ENCODE results near the gene FOXI1.
"Not testable (repeated sequence)": the region's sequence is repeated elsewhere in the genome, so short reads cannot be mapped to it uniquely, and the experiment has no call there.

FOXI1 gene

DNA sequence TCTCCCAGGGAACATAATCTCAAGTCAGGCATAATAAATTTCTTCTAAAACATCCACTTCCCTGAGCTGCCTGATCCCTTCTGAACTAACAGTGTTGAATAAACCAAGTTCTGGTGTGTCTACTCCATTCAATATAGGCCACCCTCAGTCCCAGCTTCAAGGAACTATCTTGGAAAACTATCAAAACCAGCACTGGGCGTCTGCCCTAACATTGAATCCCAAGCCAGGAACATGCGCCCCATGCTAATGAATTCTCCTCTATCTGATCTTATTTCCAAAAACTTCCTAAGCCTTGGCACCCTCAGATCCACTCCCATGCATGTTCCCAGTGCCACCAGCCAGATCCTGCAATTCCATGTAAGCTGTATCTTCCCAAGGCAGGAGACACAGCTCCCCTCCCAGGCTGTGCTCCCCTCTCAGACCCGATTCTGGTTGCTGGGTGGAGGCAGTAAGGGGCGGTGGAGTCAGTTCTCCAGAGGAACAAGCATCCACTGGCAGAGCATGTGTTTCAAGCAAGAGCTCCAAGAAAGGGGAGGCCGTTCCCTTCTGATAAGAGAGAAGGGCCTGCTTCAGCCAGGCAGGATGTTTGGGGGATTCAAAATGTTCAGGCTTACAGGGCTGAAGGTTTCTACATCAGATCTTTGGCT lies 13.1 kb upstream of the FOXI1 start:
- CTCF ChIA-PET = interaction anchor here (0.6 to 1.0 kb wide), 2 partner anchors 91 to 503 kb away, joined by 3 read pairs; no protein-coding TSS in a partner anchor

DNA sequence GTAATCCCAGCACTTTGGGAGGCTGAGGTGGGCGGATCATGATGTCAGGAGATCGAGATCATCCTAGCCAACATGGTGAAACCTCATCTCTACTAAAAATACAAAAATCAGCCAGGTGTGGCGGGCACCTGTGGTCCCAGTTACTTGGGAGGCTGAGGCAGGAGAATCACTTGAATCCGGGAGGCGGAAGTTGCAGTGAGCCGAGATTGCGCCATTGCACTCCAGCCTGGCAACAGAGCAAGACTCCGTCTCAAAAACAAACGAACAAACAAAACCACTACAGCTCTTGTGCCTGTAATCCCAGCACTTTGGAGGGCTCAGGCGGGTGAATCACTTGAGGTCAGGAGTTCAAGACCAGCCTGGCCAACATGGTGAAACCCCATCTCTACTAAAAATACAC lies 11.4 kb upstream of the FOXI1 start:
- H3K27ac ChIP-seq (ENCODE audit: insufficient read depth in 1 of 2, low read depth in 1 of 2, low read length in 2 of 2, poor library complexity in 1 of 2, severe bottlenecking in 2 of 2); H3K36me3 ChIP-seq (ENCODE audit: control insufficient read depth in 4 of 4, insufficient read depth in 4 of 4, low read length in 3 of 4); H3K9me3 ChIP-seq (ENCODE audit: control extremely low read depth in 1 of 5, control insufficient read depth in 4 of 5, insufficient read depth in 2 of 5, low read depth in 1 of 5, low read length in 4 of 5); DNase-seq; H3K4me3 ChIP-seq (ENCODE audit: control insufficient read depth in 1 of 7, extremely low read depth in 1 of 7, insufficient read depth in 4 of 7, low read depth in 2 of 7, low read length in 6 of 7); H3K27me3 ChIP-seq (replicated peaks in 2 of 5; ENCODE audit: control insufficient read depth in 4 of 5, insufficient read depth in 5 of 5, low read length in 4 of 5): not testable (repeated sequence)
- WGBS (ENCODE audit: insufficient coverage) = 100% methylated on average over 6 of the region's 10 CpGs
- H3K4me1 ChIP-seq (ENCODE audit: control extremely low read depth in 1 of 4, control insufficient read depth in 4 of 4, insufficient read depth in 4 of 4, low read length in 3 of 4) = peaks cover 3 to 31% (median 18%) of the 10 kb centered on the region in 4 experiments
- POLR2A ChIA-PET = interaction anchor here (0.6 kb wide), 1 partner anchor 266 kb away, joined by 3 read pairs; no protein-coding TSS in a partner anchor
- CTCF ChIA-PET = interaction anchor here (1.3 to 7.9 kb wide), 3 partner anchors 9 to 123 kb away, joined by 4 to 74 read pairs (median 5); no protein-coding TSS in a partner anchor

More for the DNA sequence above, 13.1 kb upstream of the FOXI1 start:
- no peaks in the 10 kb centered on the region for H3K36me3 ChIP-seq (ENCODE audit: control insufficient read depth in 4 of 4, insufficient read depth in 4 of 4, low read length in 3 of 4)
- H3K27ac ChIP-seq (ENCODE audit: insufficient read depth in 1 of 2, low read depth in 1 of 2, low read length in 2 of 2, poor library complexity in 1 of 2, severe bottlenecking in 2 of 2) = no peak overlapping the region
- no peaks in the 10 kb centered on the region for H3K9me3 ChIP-seq (ENCODE audit: control extremely low read depth in 1 of 5, control insufficient read depth in 4 of 5, insufficient read depth in 2 of 5, low read depth in 1 of 5, low read length in 4 of 5)
- POLR2A ChIA-PET = no interaction called here
- peak in 1 of 3 donors; percentile 46 for DNase-seq
- peak overlapping the region in 1 of 7 experiments; percentile 1 for H3K4me3 ChIP-seq (ENCODE audit: control insufficient read depth in 1 of 7, extremely low read depth in 1 of 7, insufficient read depth in 4 of 7, low read depth in 2 of 7, low read length in 6 of 7)
- 75% methylated on average over 5 of the region's 5 CpGs for WGBS (ENCODE audit: insufficient coverage)
- peaks cover 1 to 22% (median 8%) of the 10 kb centered on the region in 4 experiments for H3K4me1 ChIP-seq (ENCODE audit: control extremely low read depth in 1 of 4, control insufficient read depth in 4 of 4, insufficient read depth in 4 of 4, low read length in 3 of 4)
- no peaks in the 10 kb centered on the region for H3K27me3 ChIP-seq (replicated peaks in 2 of 5; ENCODE audit: control insufficient read depth in 4 of 5, insufficient read depth in 5 of 5, low read length in 4 of 5)

DNA sequence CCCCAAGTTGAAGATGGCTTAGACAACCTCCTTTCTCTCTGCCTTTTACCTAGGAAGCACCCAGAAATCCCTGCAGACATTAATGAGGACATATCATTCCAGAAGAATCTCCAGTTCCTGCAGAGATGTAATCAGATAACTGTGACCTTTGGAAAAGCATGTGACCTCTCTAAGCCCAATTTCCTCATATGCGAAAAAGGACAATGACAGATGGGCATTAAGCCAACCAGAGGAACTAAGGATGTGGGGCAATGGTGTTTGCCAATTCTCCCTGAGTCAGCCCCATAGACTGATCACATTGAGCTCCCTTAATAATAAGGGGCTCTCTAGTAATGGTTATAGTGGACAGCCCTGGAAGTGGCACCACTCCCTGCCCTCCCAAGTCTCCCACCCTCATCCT lies 10.1 kb upstream of the FOXI1 start:
- Histone ChIP-seq H3K27me3 (replicated peaks in 2 of 5; ENCODE audit: control insufficient read depth in 4 of 5, insufficient read depth in 5 of 5, low read length in 4 of 5) (no peaks in the 10 kb centered on the region), H3K36me3 (ENCODE audit: control insufficient read depth in 4 of 4, insufficient read depth in 4 of 4, low read length in 3 of 4) (no peaks in the 10 kb centered on the region), H3K4me3 (ENCODE audit: control insufficient read depth in 1 of 7, extremely low read depth in 1 of 7, insufficient read depth in 4 of 7, low read depth in 2 of 7, low read length in 6 of 7) (no peak overlapping the region), H3K27ac (ENCODE audit: insufficient read depth in 1 of 2, low read depth in 1 of 2, low read length in 2 of 2, poor library complexity in 1 of 2, severe bottlenecking in 2 of 2) (no peak overlapping the region), H3K4me1 (ENCODE audit: control extremely low read depth in 1 of 4, control insufficient read depth in 4 of 4, insufficient read depth in 4 of 4, low read length in 3 of 4) (peaks cover 6 to 33% (median 18%) of the 10 kb centered on the region in 4 experiments), H3K9me3 (ENCODE audit: control extremely low read depth in 1 of 5, control insufficient read depth in 4 of 5, insufficient read depth in 2 of 5, low read depth in 1 of 5, low read length in 4 of 5) (peaks cover 0 to 7% (median 0%) of the 10 kb centered on the region in 5 experiments)
- ChIA-PET POLR2A (no interaction called here), CTCF (interaction anchor here (7.9 kb wide), 1 partner anchor 121 kb away, joined by 74 read pairs; no protein-coding TSS in a partner anchor)
- no peak for DNase-seq
- WGBS (ENCODE audit: insufficient coverage) = 43% methylated on average over 1 of the region's 1 CpG

DNA sequence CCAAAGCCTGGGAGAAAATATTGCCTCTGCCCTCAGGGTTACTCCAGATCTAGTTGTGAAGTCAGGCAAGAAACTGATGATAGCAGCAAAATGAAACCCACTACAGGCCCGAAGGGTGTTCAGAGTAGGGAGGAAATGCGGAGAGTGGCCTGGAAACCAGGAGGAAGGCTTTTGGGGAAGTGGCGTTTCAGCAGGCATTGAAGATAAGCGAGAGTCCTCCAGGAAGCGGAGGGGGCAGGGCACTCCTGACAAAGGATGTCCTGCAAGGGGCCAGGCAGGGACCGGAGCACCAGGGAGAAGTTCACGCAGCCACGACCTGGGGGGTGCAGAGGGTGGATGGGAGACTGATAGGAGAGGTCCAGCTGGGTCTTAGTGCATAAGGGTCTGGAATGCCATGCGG lies 7.8 kb upstream of the FOXI1 start:
- Histone ChIP-seq H3K4me1 (ENCODE audit: control extremely low read depth in 1 of 4, control insufficient read depth in 4 of 4, insufficient read depth in 4 of 4, low read length in 3 of 4) (peaks cover 6 to 33% (median 17%) of the 10 kb centered on the region in 4 experiments), H3K27ac (ENCODE audit: insufficient read depth in 1 of 2, low read depth in 1 of 2, low read length in 2 of 2, poor library complexity in 1 of 2, severe bottlenecking in 2 of 2) (no peak overlapping the region), H3K9me3 (ENCODE audit: control extremely low read depth in 1 of 5, control insufficient read depth in 4 of 5, insufficient read depth in 2 of 5, low read depth in 1 of 5, low read length in 4 of 5) (peaks cover 0 to 7% (median 0%) of the 10 kb centered on the region in 5 experiments), H3K27me3 (replicated peaks in 2 of 5; ENCODE audit: control insufficient read depth in 4 of 5, insufficient read depth in 5 of 5, low read length in 4 of 5) (no peaks in the 10 kb centered on the region), H3K4me3 (ENCODE audit: control insufficient read depth in 1 of 7, extremely low read depth in 1 of 7, insufficient read depth in 4 of 7, low read depth in 2 of 7, low read length in 6 of 7) (peak overlapping the region in 3 of 7 experiments; percentile 22 to 43 (median 31)), H3K36me3 (ENCODE audit: control insufficient read depth in 4 of 4, insufficient read depth in 4 of 4, low read length in 3 of 4) (no peaks in the 10 kb centered on the region)
- ChIA-PET CTCF (interaction anchor here (1.0 to 7.9 kb wide), 11 partner anchors 13 to 324 kb away, joined by 3 to 74 read pairs (median 7); no protein-coding TSS in a partner anchor), POLR2A (no interaction called here)
- 3% methylated on average over 6 of the region's 9 CpGs for WGBS (ENCODE audit: insufficient coverage)
- DNase-seq = peak; percentile 76 to 83 (median 80)

DNA sequence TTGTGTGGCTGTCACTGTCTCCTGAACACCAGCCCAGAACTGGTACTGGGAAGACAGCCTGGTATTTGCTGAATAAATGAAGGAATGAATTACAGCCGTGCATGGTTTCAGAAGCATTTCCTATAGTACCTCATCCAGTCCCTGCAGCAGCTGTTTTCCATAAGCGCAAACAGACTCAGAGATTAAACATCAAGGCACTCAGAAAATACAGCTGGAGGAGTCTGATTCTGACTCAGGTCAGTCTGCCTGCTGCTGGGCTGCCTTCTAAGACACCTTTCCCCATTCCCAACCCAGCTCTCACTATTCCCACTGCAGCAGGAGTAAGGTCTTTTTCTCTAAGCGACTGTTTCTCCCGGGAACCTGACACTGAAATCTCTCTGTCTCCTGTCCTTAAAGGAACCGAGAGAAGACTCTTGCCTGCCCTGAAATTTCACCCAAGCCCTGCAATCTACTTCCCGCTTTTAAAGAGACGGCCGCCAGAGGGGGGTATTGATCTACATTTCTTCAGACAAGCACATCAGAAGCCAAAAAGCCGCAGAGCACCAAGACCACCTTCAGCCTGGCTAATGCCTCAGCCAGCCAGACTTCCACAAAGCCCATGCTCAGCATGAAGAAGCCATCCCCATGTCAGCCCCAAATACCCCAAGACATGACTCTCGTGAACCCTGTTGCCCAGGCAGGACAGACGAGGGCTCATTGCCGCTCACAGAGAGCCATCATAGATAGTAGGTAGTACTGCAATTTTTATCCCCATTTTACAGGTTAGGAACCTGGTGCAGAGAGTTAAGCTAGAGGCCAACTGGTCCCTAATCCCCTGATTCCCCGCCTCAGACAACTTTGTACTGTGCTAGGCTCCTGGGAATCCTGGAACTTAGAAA lies 5.4 kb upstream of the FOXI1 start:
- Histone ChIP-seq H3K27ac (ENCODE audit: insufficient read depth in 1 of 2, low read depth in 1 of 2, low read length in 2 of 2, poor library complexity in 1 of 2, severe bottlenecking in 2 of 2) (no peak overlapping the region), H3K4me1 (ENCODE audit: control extremely low read depth in 1 of 4, control insufficient read depth in 4 of 4, insufficient read depth in 4 of 4, low read length in 3 of 4) (peaks cover 6 to 30% (median 17%) of the 10 kb centered on the region in 4 experiments), H3K27me3 (replicated peaks in 2 of 5; ENCODE audit: control insufficient read depth in 4 of 5, insufficient read depth in 5 of 5, low read length in 4 of 5) (no peaks in the 10 kb centered on the region), H3K36me3 (ENCODE audit: control insufficient read depth in 4 of 4, insufficient read depth in 4 of 4, low read length in 3 of 4) (no peaks in the 10 kb centered on the region), H3K4me3 (ENCODE audit: control insufficient read depth in 1 of 7, extremely low read depth in 1 of 7, insufficient read depth in 4 of 7, low read depth in 2 of 7, low read length in 6 of 7) (no peak overlapping the region), H3K9me3 (ENCODE audit: control extremely low read depth in 1 of 5, control insufficient read depth in 4 of 5, insufficient read depth in 2 of 5, low read depth in 1 of 5, low read length in 4 of 5) (peaks cover 0 to 7% (median 0%) of the 10 kb centered on the region in 5 experiments)
- ChIA-PET POLR2A (no interaction called here), CTCF (interaction anchor here (0.7 to 7.9 kb wide), 23 partner anchors 8 to 342 kb away, joined by 3 to 74 read pairs (median 5); no protein-coding TSS in a partner anchor)
- WGBS (ENCODE audit: insufficient coverage) = 24% methylated on average over 5 of the region's 13 CpGs
- DNase-seq = peak; percentile 87 to 94 (median 91)

DNA sequence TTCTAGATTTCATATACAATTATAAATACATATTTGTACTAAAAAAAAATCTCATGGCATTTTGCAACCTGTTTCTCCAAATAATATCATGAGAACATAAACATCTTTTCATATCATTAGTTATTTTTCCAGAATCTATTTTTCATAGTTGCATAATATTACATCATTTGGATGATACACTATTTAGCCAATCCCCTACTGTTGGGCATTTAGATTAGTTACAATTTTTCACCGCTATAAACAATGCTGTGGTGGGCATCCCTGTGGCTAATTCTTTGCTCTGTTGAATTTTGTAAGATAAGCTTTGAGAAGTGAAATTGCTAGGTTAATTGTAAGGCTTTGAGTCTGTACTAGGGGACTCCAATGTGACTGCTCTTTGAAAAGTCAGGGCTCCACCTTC lies 2.2 kb upstream of the FOXI1 start:
- ChIA-PET CTCF (interaction anchor here (1.1 to 3.7 kb wide), 5 partner anchors 14 to 119 kb away, joined by 3 to 19 read pairs (median 6); no protein-coding TSS in a partner anchor), POLR2A (no interaction called here)
- no CpG with 5 or more reads among the region's 1 CpG for WGBS (ENCODE audit: insufficient coverage)

More for the DNA sequence above, 2.2 kb upstream of the FOXI1 start:
- H3K4me3 ChIP-seq (ENCODE audit: control insufficient read depth in 1 of 7, extremely low read depth in 1 of 7, insufficient read depth in 4 of 7, low read depth in 2 of 7, low read length in 6 of 7) = no peak overlapping the region
- H3K9me3 ChIP-seq (ENCODE audit: control extremely low read depth in 1 of 5, control insufficient read depth in 4 of 5, insufficient read depth in 2 of 5, low read depth in 1 of 5, low read length in 4 of 5) = peaks cover 0 to 7% (median 0%) of the 10 kb centered on the region in 5 experiments
- DNase-seq = no peak
- H3K27ac ChIP-seq (ENCODE audit: insufficient read depth in 1 of 2, low read depth in 1 of 2, low read length in 2 of 2, poor library complexity in 1 of 2, severe bottlenecking in 2 of 2) = no peak overlapping the region
- no peaks in the 10 kb centered on the region for H3K36me3 ChIP-seq (ENCODE audit: control insufficient read depth in 4 of 4, insufficient read depth in 4 of 4, low read length in 3 of 4)
- no peaks in the 10 kb centered on the region for H3K27me3 ChIP-seq (replicated peaks in 2 of 5; ENCODE audit: control insufficient read depth in 4 of 5, insufficient read depth in 5 of 5, low read length in 4 of 5)
- H3K4me1 ChIP-seq (ENCODE audit: control extremely low read depth in 1 of 4, control insufficient read depth in 4 of 4, insufficient read depth in 4 of 4, low read length in 3 of 4) = peaks cover 3 to 11% (median 5%) of the 10 kb centered on the region in 4 experiments

All from common myeloid progenitor, CD34-positive (primary cell).